Osteoblast (primary cell): ENCODE results near the gene HS6ST3. TPM values are rescaled to one million over a fixed set of nuclear protein-coding genes. Genes with fewer than 3 reads are reported as not detected.

ENCODE experiments used
- DNase-seq: peaks from one replicate; pipeline ENCODE4 v3.0.0; 2011; ENCODE audit warnings: low spot score, mixed read lengths; ENCODE audit not compliant: insufficient read length; ENCODE audit errors: missing footprints
- H2AFZ ChIP-seq: 2 replicates; pipeline ENCODE4 v1.6.0; 2011; ENCODE audit warnings: mild to moderate bottlenecking, low read length
- H3K27ac ChIP-seq: 2 replicates; pipeline ENCODE4 v1.5.1; 2011; ENCODE audit warnings: mild to moderate bottlenecking, low read depth, low read length, moderate library complexity
- H3K27me3 ChIP-seq: 2 replicates; pipeline ENCODE4 v1.6.0; 2012; ENCODE audit warnings: mild to moderate bottlenecking, control low read depth, inconsistent platforms, low read length, moderate library complexity; ENCODE audit not compliant: insufficient read depth
- H3K36me3 ChIP-seq: 2 replicates; pipeline ENCODE4 v1.5.1; 2011; ENCODE audit warnings: mild to moderate bottlenecking, low read length, control low read depth, moderate library complexity; ENCODE audit not compliant: insufficient read depth
- H3K4me1 ChIP-seq: 2 replicates; pipeline ENCODE4 v1.5.1; 2011; ENCODE audit warnings: mild to moderate bottlenecking, low read length, control low read depth, moderate library complexity; ENCODE audit not compliant: insufficient read depth
- H3K4me2 ChIP-seq: 2 replicates; pipeline ENCODE4 v1.6.0; 2011; ENCODE audit warnings: mild to moderate bottlenecking, low read length; ENCODE audit not compliant: insufficient read depth
- H3K4me3 ChIP-seq: fragments of 200-600 bp; sonication (generic); 3 replicates; pipeline ENCODE4 v1.5.1; 2012; ENCODE audit warnings: mild to moderate bottlenecking, low read length, inconsistent platforms; ENCODE audit not compliant: insufficient read depth
- H3K79me2 ChIP-seq: 2 replicates; pipeline ENCODE4 v1.6.0; 2012; ENCODE audit warnings: mild to moderate bottlenecking, low read length, control low read depth, inconsistent platforms; ENCODE audit not compliant: insufficient read depth
- H3K9me3 ChIP-seq: 2 replicates; pipeline ENCODE4 v1.5.1; 2011; ENCODE audit warnings: low read depth, low read length, control low read depth
- H4K20me1 ChIP-seq: 2 replicates; pipeline ENCODE4 v1.6.0; 2012; ENCODE audit warnings: mild to moderate bottlenecking, low read length, control low read depth; ENCODE audit not compliant: insufficient read depth
- CTCF ChIP-seq: IDR thresholded peaks from 2 replicates; pipeline ENCODE4 v1.5.1; 2011; ENCODE audit warnings: mild to moderate bottlenecking, low read depth, low read length, moderate library complexity; ENCODE audit errors: extremely low read depth
- total RNA-seq: library from RNA; depleted of rRNA; stranded (reverse); fragments of >200 nt; gene quantifications from 2 replicates; pipeline ENCODE4 v1.2.3, GENCODE V29; 2012

HS6ST3 gene
- total RNA-seq, 1 donor: not detected

DNA sequence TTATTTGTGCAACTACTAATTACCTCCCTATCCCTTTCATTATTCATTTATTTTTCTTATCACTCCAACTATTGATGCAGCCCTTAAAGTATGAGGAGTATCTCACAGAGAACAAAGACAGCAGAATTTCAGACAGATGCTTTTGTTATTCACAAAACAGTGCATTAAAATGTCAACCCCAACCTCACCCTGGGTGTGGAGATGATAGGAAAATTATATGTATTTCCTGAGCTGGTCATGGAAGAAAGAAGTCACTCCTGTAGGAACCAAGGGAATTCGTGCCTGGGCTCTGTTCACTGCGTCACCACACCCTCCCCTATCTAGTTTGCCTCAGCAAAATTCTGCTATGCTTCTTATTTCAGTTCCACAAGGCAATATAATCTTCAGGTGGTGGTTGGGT lies 588.9 kb downstream of the HS6ST3 start:
- H3K27ac ChIP-seq: no peak overlapping the region
- no peak overlapping the region for H3K4me3 ChIP-seq
- H2AFZ ChIP-seq: no peak overlapping the region
- no peak for TF ChIP-seq CTCF
- peaks cover 6% of the 10 kb centered on the region for H3K9me3 ChIP-seq
- H3K4me1 ChIP-seq: no peaks in the 10 kb centered on the region
- no peak overlapping the region for H3K4me2 ChIP-seq
- no peaks in the 10 kb centered on the region for H3K36me3 ChIP-seq
- no peaks in the 10 kb centered on the region for H3K79me2 ChIP-seq
- no peaks in the 10 kb centered on the region for H3K27me3 ChIP-seq
- DNase-seq: no peak
- H4K20me1 ChIP-seq: no peaks in the 10 kb centered on the region

GRCh38 chr13:96680898-96681297 lies 591.0 kb downstream of the HS6ST3 start:
- H3K4me2 ChIP-seq: no peak overlapping the region
- H2AFZ ChIP-seq: no peak overlapping the region
- no peak for TF ChIP-seq CTCF

GRCh38 chr13:96681766-96682165 lies 591.9 kb downstream of the HS6ST3 start:
- no peaks in the 10 kb centered on the region for H3K27me3 ChIP-seq
- no peaks in the 10 kb centered on the region for H4K20me1 ChIP-seq
- TF ChIP-seq CTCF: no peak
- H3K4me3 ChIP-seq: no peak overlapping the region
- no peaks in the 10 kb centered on the region for H3K4me1 ChIP-seq
- H3K4me2 ChIP-seq: no peak overlapping the region
- H3K27ac ChIP-seq: no peak overlapping the region
- no peaks in the 10 kb centered on the region for H3K36me3 ChIP-seq
- peaks cover 2% of the 10 kb centered on the region for H3K9me3 ChIP-seq
- DNase-seq: no peak
- H2AFZ ChIP-seq: no peak overlapping the region
- no peaks in the 10 kb centered on the region for H3K79me2 ChIP-seq

More at GRCh38 chr13:96680898-96681297, 591.0 kb downstream of the HS6ST3 start:
- Histone ChIP-seq H3K27me3 (no peaks in the 10 kb centered on the region), H3K27ac (no peak overlapping the region), H4K20me1 (no peaks in the 10 kb centered on the region), H3K36me3 (no peaks in the 10 kb centered on the region), H3K79me2 (no peaks in the 10 kb centered on the region), H3K4me1 (no peaks in the 10 kb centered on the region), H3K4me3 (no peak overlapping the region), H3K9me3 (peaks cover 4% of the 10 kb centered on the region)
- DNase-seq: no peak

DNA sequence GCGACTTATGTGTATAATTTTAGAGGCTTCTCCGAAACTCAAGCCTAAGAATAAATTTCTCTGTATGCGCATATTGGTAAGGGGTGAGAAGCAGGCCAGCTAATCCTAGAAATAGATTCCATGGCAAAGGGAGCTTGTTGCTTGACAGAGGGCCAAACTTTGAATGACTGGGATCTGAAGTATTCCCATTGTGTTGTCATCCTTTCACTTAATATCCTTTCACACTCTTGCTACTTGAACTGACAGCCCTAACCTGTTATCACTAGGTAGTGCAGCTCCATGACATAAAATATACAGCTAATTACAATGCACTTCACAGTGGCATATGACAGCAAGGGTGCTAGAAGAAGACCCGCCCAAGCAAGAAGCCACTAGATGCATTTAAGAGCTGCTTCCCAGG lies 594.6 kb downstream of the HS6ST3 start:
- no peaks in the 10 kb centered on the region for H3K36me3 ChIP-seq
- H3K27me3 ChIP-seq: no peaks in the 10 kb centered on the region
- no peak overlapping the region for H3K4me2 ChIP-seq
- no peak overlapping the region for H3K4me3 ChIP-seq
- H3K4me1 ChIP-seq: no peaks in the 10 kb centered on the region
- TF ChIP-seq CTCF: no peak
- H3K79me2 ChIP-seq: no peaks in the 10 kb centered on the region
- no peak for DNase-seq
- no peak overlapping the region for H2AFZ ChIP-seq
- H3K9me3 ChIP-seq: peaks cover 2% of the 10 kb centered on the region
- H4K20me1 ChIP-seq: no peaks in the 10 kb centered on the region
- no peak overlapping the region for H3K27ac ChIP-seq
